HEK293 (cell line): ENCODE data around the gene EVL.
"Not testable (repeated sequence)": the region's sequence is repeated elsewhere in the genome, so short reads cannot be mapped to it uniquely, and the experiment has no call there.

Experiments used
- CTCF ChIA-PET: fragments of 350-600 bp; formaldehyde crosslinking; extraction: SDS; loops from one replicate; lab custom pipeline; 2021; ENCODE audit warnings: antibody characterized with exemption; lab: Yijun Ruan, JAX
- POLR2A ChIA-PET: fragments of 300-600 bp; formaldehyde crosslinking; extraction: SDS; loops from one replicate; lab custom pipeline; 2020; ENCODE audit warnings: antibody characterized with exemption, inconsistent platforms; lab: Yijun Ruan, JAX
- H3K27ac ChIP-seq: fragments of 200-500 bp; sonication (Bioruptor generic); 2 replicates; pipeline ENCODE4 v1.5.1; 2014; ENCODE audit warnings: low read depth, low read length, control low read depth, inconsistent platforms; ENCODE audit errors: extremely low read depth
- H3K36me3 ChIP-seq, 2 experiments: fragments of 200-500 bp in 1 of 2; sonication (Bioruptor generic) in 1 of 2; 1 replicate in 1 of 2; 2 replicates in 1 of 2; pipeline ENCODE4 v1.5.1; 2014 to 2017; ENCODE audit warnings: inconsistent platforms in 2 of 2, low read length in 2 of 2; ENCODE audit not compliant: control insufficient read depth in 2 of 2, insufficient read depth in 1 of 2
- H3K4me1 ChIP-seq: fragments of 200-500 bp; sonication (Bioruptor generic); 2 replicates; pipeline ENCODE4 v1.5.1; 2014; ENCODE audit warnings: mild to moderate bottlenecking, low read length, inconsistent platforms; ENCODE audit not compliant: control insufficient read depth, insufficient read depth
- H3K4me3 ChIP-seq: 2 replicates; pipeline ENCODE4 v1.5.1; 2011; ENCODE audit warnings: low read depth, mild to moderate bottlenecking, control low read depth, low read length, moderate library complexity
- H3K9me3 ChIP-seq: fragments of 200-500 bp; sonication (Bioruptor generic); 2 replicates; pipeline ENCODE4 v1.5.1; 2014; ENCODE audit warnings: low read depth, low read length, inconsistent platforms; ENCODE audit not compliant: control insufficient read depth, insufficient read depth
- KLF1 ChIP-seq: fragments of 450-650 bp; formaldehyde crosslinking; IDR thresholded peaks from 2 replicates; pipeline ENCODE4 v1.5.1; 2016; ENCODE audit warnings: missing biosample characterization, missing genetic modification characterization
- OSR2 ChIP-seq: fragments of 450-650 bp; formaldehyde crosslinking; IDR thresholded peaks from 2 replicates; pipeline ENCODE4 v1.5.1; 2016; ENCODE audit warnings: missing biosample characterization, missing genetic modification characterization
- OVOL3 ChIP-seq: fragments of 450-650 bp; formaldehyde crosslinking; IDR thresholded peaks from 2 replicates; pipeline ENCODE4 v1.5.1; 2016; ENCODE audit warnings: missing biosample characterization, missing genetic modification characterization
- SP2 ChIP-seq: fragments of 450-650 bp; formaldehyde crosslinking; IDR thresholded peaks from 2 replicates; pipeline ENCODE4 v1.5.1; 2016; ENCODE audit warnings: missing biosample characterization, missing genetic modification characterization
- TRIM28 ChIP-seq: IDR thresholded peaks from 2 replicates; pipeline ENCODE4 v1.6.1; 2011; ENCODE audit warnings: low read length, control low read depth, borderline replicate concordance
- ZBTB17 ChIP-seq: fragments of 450-650 bp; formaldehyde crosslinking; IDR thresholded peaks from 2 replicates; pipeline ENCODE4 v1.5.1; 2016; ENCODE audit warnings: missing biosample characterization, missing genetic modification characterization
- ZBTB8A ChIP-seq: fragments of 450-650 bp; formaldehyde crosslinking; IDR thresholded peaks from 2 replicates; pipeline ENCODE4 v1.5.1; 2016; ENCODE audit warnings: missing biosample characterization, missing genetic modification characterization
- ZNF112 ChIP-seq: fragments of 450-650 bp; formaldehyde crosslinking; IDR thresholded peaks from 2 replicates; pipeline ENCODE4 v1.5.0; 2017; ENCODE audit warnings: missing biosample characterization, missing genetic modification characterization
- ZNF18 ChIP-seq: fragments of 450-650 bp; formaldehyde crosslinking; IDR thresholded peaks from 2 replicates; pipeline ENCODE4 v1.5.1; 2016; ENCODE audit warnings: missing biosample characterization, missing genetic modification characterization
- ZNF202 ChIP-seq: fragments of 450-650 bp; formaldehyde crosslinking; IDR thresholded peaks from 2 replicates; pipeline ENCODE4 v1.5.1; 2016; ENCODE audit warnings: missing biosample characterization, missing genetic modification characterization, borderline replicate concordance
- ZNF391 ChIP-seq: fragments of 450-650 bp; formaldehyde crosslinking; IDR thresholded peaks from 2 replicates; pipeline ENCODE4 v1.5.1; 2016; ENCODE audit warnings: low read depth, missing biosample characterization, missing genetic modification characterization, borderline replicate concordance
- ZNF518A ChIP-seq: fragments of 450-650 bp; formaldehyde crosslinking; conservative IDR thresholded peaks from 2 replicates; pipeline ENCODE4 v1.5.1; 2016; ENCODE audit warnings: low read depth, missing biosample characterization, missing genetic modification characterization
- ZNF580 ChIP-seq: fragments of 450-650 bp; formaldehyde crosslinking; IDR thresholded peaks from 2 replicates; pipeline ENCODE4 v1.5.1; 2016; ENCODE audit warnings: missing biosample characterization, missing genetic modification characterization
- ZNF585B ChIP-seq: fragments of 450-650 bp; formaldehyde crosslinking; IDR thresholded peaks from 2 replicates; pipeline ENCODE4 v1.5.1; 2016; ENCODE audit warnings: missing biosample characterization, missing genetic modification characterization
- ZNF664 ChIP-seq: fragments of 450-650 bp; formaldehyde crosslinking; IDR thresholded peaks from 2 replicates; pipeline ENCODE4 v1.5.1; 2016; ENCODE audit warnings: missing biosample characterization, missing genetic modification characterization
- ZNF76 ChIP-seq: fragments of 450-650 bp; formaldehyde crosslinking; IDR thresholded peaks from 2 replicates; pipeline ENCODE4; 2016; ENCODE audit warnings: low read depth, missing biosample characterization, missing genetic modification characterization, borderline replicate concordance
- ZNF776 ChIP-seq: fragments of 450-650 bp; formaldehyde crosslinking; IDR thresholded peaks from 2 replicates; pipeline ENCODE4 v1.5.0; 2017; ENCODE audit warnings: missing biosample characterization, missing genetic modification characterization, borderline replicate concordance
- ZNF777 ChIP-seq: fragments of 450-650 bp; formaldehyde crosslinking; IDR thresholded peaks from 2 replicates; pipeline ENCODE4 v1.5.1; 2017; ENCODE audit warnings: missing biosample characterization, missing genetic modification characterization, borderline replicate concordance
- ZSCAN4 ChIP-seq: fragments of 450-650 bp; formaldehyde crosslinking; IDR thresholded peaks from 2 replicates; pipeline ENCODE4 v1.5.1; 2017; ENCODE audit warnings: missing biosample characterization, missing genetic modification characterization

The EVL gene

GRCh38 chr14:100030006-100030405, 35.2 kb upstream of the EVL start:
- peaks cover 35% of the 10 kb centered on the region for H3K4me1 ChIP-seq
- POLR2A ChIA-PET: not testable (repeated sequence)
- CTCF ChIA-PET: interaction anchor here (0.6 to 1.9 kb wide), 2 partner anchors 47 to 49 kb away, joined by 4 to 14 read pairs; no protein-coding TSS in a partner anchor

GRCh38 chr14:100030452-100031153, 34.6 kb upstream of the EVL start:
- Histone ChIP-seq H3K9me3 (no peaks in the 10 kb centered on the region), H3K27ac (no peak overlapping the region), H3K36me3 (no peaks in the 10 kb centered on the region), H3K4me1 (peaks cover 36% of the 10 kb centered on the region), H3K4me3 (no peak overlapping the region)
- ChIA-PET CTCF (interaction anchor here (0.6 to 1.9 kb wide), 3 partner anchors 10 to 220 kb away, joined by 3 to 14 read pairs (median 4); no protein-coding TSS in a partner anchor), POLR2A (no interaction called here)
- 0 out of 2 replicates have a peak, but pooled peaks have one; percentile 31 for TF ChIP-seq ZNF18 (tag by site-specific recombination)
- no peak for TF ChIP-seq TRIM28
- no peak for TF ChIP-seq ZNF112 (tag by site-specific recombination)
- no peak for TF ChIP-seq ZNF585B (tag by site-specific recombination)
- TF ChIP-seq ZNF776 (tag by site-specific recombination): no peak
- TF ChIP-seq ZNF777 (tag by site-specific recombination): no peak
- TF ChIP-seq ZNF391: no peak
- no peak for TF ChIP-seq ZNF202 (tag by site-specific recombination)
- TF ChIP-seq SP2: no peak
- no peak for TF ChIP-seq OVOL3 (tag by site-specific recombination)
- 0 out of 2 replicates have a peak, but pooled peaks have one; percentile 19 for TF ChIP-seq ZBTB17
- TF ChIP-seq ZNF518A (tag by site-specific recombination): no peak
- no peak for TF ChIP-seq ZNF76
- no peak for TF ChIP-seq ZBTB8A (tag by site-specific recombination)
- peak; percentile 71 for TF ChIP-seq OSR2
- no peak for TF ChIP-seq ZSCAN4 (tag by site-specific recombination)

More at GRCh38 chr14:100030006-100030405, 35.2 kb upstream of the EVL start:
- H3K9me3 ChIP-seq, H3K4me3 ChIP-seq, H3K36me3 ChIP-seq, H3K27ac ChIP-seq: not testable (repeated sequence)
- TF ChIP-seq ZNF664 (tag by site-specific recombination) (peak; percentile 39; the same call in 1 of the 2 replicates), KLF1 (peak; percentile 55), ZNF580 (tag by site-specific recombination) (peak; percentile 28; the same call in 1 of the 2 replicates)
